ENCODE data around the gene DMRT1.

GRCh38 chr9:880725-881124, 39.2 kb downstream of the DMRT1 start:
- TF ChIP-seq CTCF (IDR thresholded peaks at IDR 0.05) (no peak), POLR2A (IDR thresholded peaks at IDR 0.05) (no peak)

Data from uterus (tissue), 2 donors.